Tibial artery (tissue), 4 donors: ENCODE data around the gene CYB561D1.
"Not testable (repeated sequence)": the region's sequence is repeated elsewhere in the genome, so short reads cannot be mapped to it uniquely, and the experiment has no call there.

Experiments used
- DNase-seq, 2 donors: peaks; one replicate each; pipeline ENCODE4 v3.0.0-alpha.2; 2019
- H3K27ac ChIP-seq, 2 donors: fragments of 200-600 bp; sonication (generic) in 1 of 2; 1 replicate in 1 of 2; 2 replicates in 1 of 2; pipeline ENCODE4 v1.5.1; 2018 to 2019; ENCODE audit warnings: mild to moderate bottlenecking in 1 of 2
- H3K27me3 ChIP-seq, 2 donors: fragments of 200-600 bp; sonication (generic) in 1 of 2; one replicate each; pipeline versions ENCODE4 v1.5.1 to v1.6.0; 2016 to 2019
- H3K36me3 ChIP-seq, 3 donors: fragments of 200-600 bp; sonication (generic) in 2 of 3; one replicate each; pipeline ENCODE4 v1.5.1; 2016 to 2019; ENCODE audit warnings: mild to moderate bottlenecking in 2 of 3
- H3K4me1 ChIP-seq, 4 donors: fragments of 200-600 bp; sonication (generic) in 2 of 4; 1 replicate in 3 of 4; 2 replicates in 1 of 4; pipeline ENCODE4 v1.5.1; 2016 to 2019
- H3K4me3 ChIP-seq, 2 donors: fragments of 200-600 bp; sonication (generic) in 1 of 2; 1 replicate in 1 of 2; 2 replicates in 1 of 2; pipeline ENCODE4 v1.5.1; 2018 to 2019; ENCODE audit warnings: mild to moderate bottlenecking in 2 of 2
- H3K9me3 ChIP-seq, 3 donors: fragments of 200-600 bp; sonication (generic) in 1 of 3; one replicate each; pipeline ENCODE4 v1.5.1; 2016 to 2019
- intact Hi-C: fragments of 100-400 bp; cut with DNase I; formaldehyde crosslinking; loops from one replicate; pipeline ENCODE4 v1.15.0; 2023; ENCODE audit warnings: low total_unique reads
- TF ChIP-seq, protein P1 (sequence below), 2 experiments: fragments of 200-600 bp in 1 of 2; fragments of 450-650 bp in 1 of 2; IDR thresholded peaks; one replicate each; pipeline ENCODE4 v1.5.1; 2017 to 2019; ENCODE audit warnings: antibody characterized with exemption in 2 of 2, mild to moderate bottlenecking in 1 of 2, moderate library complexity in 1 of 2

The CYB561D1 gene

DNA sequence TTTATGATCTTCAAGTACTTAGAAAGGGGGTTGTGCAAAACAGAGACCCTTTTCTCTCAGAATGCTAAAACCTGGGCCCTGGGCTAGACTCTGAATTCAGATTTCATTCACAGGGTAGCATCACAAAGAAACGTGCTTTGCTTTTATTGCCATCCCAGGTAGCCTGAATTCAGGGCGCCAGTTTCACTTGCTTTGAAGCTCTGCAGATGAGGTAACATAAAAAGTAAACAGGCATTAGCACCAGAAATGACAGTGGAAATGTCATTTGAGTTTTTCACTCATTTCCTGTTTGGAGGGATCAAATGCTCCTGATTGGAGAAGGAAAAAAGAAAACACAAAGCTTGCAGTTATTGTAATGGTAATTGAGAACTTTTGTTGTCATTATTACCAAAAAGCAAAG, 25.0 kb upstream of the CYB561D1 start:
- H3K36me3 ChIP-seq, result no peaks in the 10 kb centered on the region
- TF ChIP-seq, protein P1, sequence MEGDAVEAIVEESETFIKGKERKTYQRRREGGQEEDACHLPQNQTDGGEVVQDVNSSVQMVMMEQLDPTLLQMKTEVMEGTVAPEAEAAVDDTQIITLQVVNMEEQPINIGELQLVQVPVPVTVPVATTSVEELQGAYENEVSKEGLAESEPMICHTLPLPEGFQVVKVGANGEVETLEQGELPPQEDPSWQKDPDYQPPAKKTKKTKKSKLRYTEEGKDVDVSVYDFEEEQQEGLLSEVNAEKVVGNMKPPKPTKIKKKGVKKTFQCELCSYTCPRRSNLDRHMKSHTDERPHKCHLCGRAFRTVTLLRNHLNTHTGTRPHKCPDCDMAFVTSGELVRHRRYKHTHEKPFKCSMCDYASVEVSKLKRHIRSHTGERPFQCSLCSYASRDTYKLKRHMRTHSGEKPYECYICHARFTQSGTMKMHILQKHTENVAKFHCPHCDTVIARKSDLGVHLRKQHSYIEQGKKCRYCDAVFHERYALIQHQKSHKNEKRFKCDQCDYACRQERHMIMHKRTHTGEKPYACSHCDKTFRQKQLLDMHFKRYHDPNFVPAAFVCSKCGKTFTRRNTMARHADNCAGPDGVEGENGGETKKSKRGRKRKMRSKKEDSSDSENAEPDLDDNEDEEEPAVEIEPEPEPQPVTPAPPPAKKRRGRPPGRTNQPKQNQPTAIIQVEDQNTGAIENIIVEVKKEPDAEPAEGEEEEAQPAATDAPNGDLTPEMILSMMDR (IDR thresholded peaks at IDR 0.05), result no peak
- no peak overlapping the region for H3K4me3 ChIP-seq
- H3K27me3 ChIP-seq, result peaks cover 0 to 14% of the 10 kb centered on the region in 2 donors
- H3K4me1 ChIP-seq, result peaks cover 0 to 19% (median 7%) of the 10 kb centered on the region in 4 donors
- intact Hi-C loops, result loop anchor here (5.0 kb wide), 1 partner anchor 42 kb away; the partner anchor contains the start of gene PSMA5
- no peak overlapping the region for H3K27ac ChIP-seq
- no peaks in the 10 kb centered on the region for H3K9me3 ChIP-seq
- no peak for DNase-seq

GRCh38 chr1:109470245-109470644, 23.6 kb upstream of the CYB561D1 start:
- peaks cover 0 to 14% of the 10 kb centered on the region in 2 donors for H3K27me3 ChIP-seq
- H3K27ac ChIP-seq, result no peak overlapping the region
- no peak for DNase-seq

DNA sequence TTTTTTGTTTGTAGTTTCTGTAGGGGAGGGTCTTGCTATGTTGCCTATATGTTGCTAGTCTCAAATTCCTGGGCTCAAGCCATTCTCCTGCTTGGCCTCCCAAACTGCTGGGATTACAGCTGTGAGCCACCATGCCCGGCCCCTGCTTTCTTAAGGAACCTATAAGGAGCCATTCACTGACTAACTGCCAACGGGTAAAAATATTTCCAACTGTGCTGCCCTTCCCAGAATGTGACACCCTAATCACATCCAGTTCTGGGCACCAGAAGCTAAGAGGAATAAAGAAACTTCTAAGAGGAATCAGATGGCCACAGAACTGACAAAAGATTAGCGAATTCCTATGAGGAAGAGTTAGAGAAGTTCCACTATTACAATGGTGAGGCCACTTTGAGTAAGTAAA, 21.1 kb upstream of the CYB561D1 start:
- no peak overlapping the region for H3K27ac ChIP-seq
- intact Hi-C loops, result no loop called here
- DNase-seq, result no peak
- H3K36me3 ChIP-seq, result no peaks in the 10 kb centered on the region
- TF ChIP-seq, protein P1 (IDR thresholded peaks at IDR 0.05), result no peak
- H3K4me1 ChIP-seq, result no peaks in the 10 kb centered on the region
- H3K9me3 ChIP-seq, result no peaks in the 10 kb centered on the region
- no peaks in the 10 kb centered on the region for H3K27me3 ChIP-seq
- no peak overlapping the region for H3K4me3 ChIP-seq

More at GRCh38 chr1:109470245-109470644, 23.6 kb upstream of the CYB561D1 start:
- Histone ChIP-seq H3K36me3 (no peaks in the 10 kb centered on the region), H3K4me1 (peaks cover 0 to 19% (median 7%) of the 10 kb centered on the region in 4 donors), H3K9me3 (no peaks in the 10 kb centered on the region), H3K4me3 (no peak overlapping the region)
- intact Hi-C loops, result no loop called here
- TF ChIP-seq, protein P1 (IDR thresholded peaks at IDR 0.05), result no peak

DNA sequence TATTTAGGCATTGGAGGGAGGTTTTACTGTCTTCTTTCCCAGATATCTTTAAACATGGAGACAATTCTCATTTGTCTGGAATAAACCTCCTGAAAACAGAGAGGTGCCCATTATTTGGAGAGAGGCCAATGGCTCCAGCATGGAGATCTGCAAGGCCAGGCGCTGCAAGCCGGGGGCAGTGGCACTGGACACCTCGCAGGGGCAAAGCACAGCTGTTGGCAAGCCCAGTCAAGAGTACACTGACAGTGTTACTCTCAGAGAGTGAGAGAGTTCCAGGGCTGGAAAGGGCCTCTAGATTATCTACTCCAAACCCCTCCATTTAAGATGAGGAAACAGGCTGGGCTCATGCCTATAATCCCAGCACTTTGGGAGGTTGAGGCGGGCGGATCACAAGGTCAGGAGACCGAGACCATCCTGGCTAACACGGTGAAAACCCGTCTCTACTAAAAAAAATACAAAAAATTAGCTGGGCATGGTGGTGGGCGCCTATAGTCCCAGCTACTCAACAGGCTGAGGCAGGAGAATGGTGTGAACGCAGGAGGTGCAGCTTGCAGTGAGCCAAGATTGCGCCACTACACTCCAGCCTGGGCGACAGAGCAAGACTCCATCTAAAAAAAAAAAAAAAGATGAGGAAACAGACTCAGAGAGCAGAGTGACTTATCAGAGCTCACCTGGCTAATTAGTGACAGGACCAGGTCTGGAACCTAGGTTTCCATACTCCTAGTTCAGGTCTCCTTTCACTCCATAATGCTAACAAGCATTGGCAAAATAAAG, 20.4 kb upstream of the CYB561D1 start:
- H3K27me3 ChIP-seq, H3K27ac ChIP-seq, H3K9me3 ChIP-seq, H3K4me1 ChIP-seq, intact Hi-C loops, DNase-seq, H3K4me3 ChIP-seq, H3K36me3 ChIP-seq: not testable (repeated sequence)

- Histone ChIP-seq H3K27me3 (no peaks in the 10 kb centered on the region), H3K27ac (no peak overlapping the region), H3K36me3 (no peaks in the 10 kb centered on the region), H3K9me3 (no peaks in the 10 kb centered on the region), H3K4me1 (no peaks in the 10 kb centered on the region), H3K4me3 (no peak overlapping the region)
- intact Hi-C loops, result no loop called here
- TF ChIP-seq, protein P1 (IDR thresholded peaks at IDR 0.05), result no peak
- no peak for DNase-seq
These were observed 19.2 kb upstream of the CYB561D1 start for GRCh38 chr1:109474697-109475096.

DNA sequence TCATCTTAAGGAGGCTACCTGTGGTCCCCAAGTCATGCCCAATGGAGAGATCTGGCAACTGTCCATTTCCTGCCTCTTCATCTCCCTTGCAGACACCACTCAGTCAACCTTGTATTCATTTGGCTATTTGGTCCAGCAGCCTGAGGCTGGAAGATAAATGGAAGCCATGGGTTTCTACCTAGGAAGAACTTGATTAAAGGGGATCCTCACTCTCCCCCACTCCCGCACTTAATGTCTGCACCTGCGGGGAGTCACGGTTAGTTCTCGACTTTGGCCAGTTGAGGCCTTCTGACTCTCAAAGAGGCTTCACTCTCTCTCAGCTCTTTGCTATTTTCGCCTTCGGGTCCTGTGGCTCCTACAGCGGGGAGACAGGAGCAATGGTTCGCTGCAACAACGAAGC, 18.6 kb upstream of the CYB561D1 start:
- TF ChIP-seq, protein P1 (IDR thresholded peaks at IDR 0.05), result no peak
- Histone ChIP-seq H3K27ac (no peak overlapping the region), H3K4me3 (no peak overlapping the region), H3K9me3 (no peaks in the 10 kb centered on the region), H3K36me3 (no peaks in the 10 kb centered on the region), H3K4me1 (no peaks in the 10 kb centered on the region), H3K27me3 (no peaks in the 10 kb centered on the region)
- no peak for DNase-seq
- intact Hi-C loops, result no loop called here
